Measurements from ENCODE around the gene NRP1.

NRP1 gene

DNA sequence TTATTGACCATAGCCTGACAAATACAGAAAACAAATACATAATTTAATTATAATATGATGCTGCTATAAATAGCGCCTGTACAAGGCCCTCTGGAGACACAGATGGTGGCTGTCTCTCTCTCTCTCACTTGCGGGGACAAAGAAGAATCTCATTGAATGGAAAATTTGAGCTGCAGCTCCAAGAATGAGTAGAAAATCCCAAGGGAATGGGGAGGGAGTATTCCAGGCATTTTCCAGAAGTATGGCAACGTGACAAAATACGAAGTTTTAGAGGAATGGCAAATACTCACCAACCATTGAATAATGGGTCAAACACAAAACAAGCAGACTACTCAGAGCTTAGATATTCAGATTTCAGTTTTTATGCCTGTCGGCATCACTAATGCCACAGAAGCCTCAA lies 179.9 kb downstream of the NRP1 start:
- H3K27ac ChIP-seq = peak overlapping the region in 1 of 2 donors; percentile 49
- DNase-seq (ENCODE audit: low spot score) = no peak
- H3K4me3 ChIP-seq = no peak overlapping the region
- TF ChIP-seq, protein P1, sequence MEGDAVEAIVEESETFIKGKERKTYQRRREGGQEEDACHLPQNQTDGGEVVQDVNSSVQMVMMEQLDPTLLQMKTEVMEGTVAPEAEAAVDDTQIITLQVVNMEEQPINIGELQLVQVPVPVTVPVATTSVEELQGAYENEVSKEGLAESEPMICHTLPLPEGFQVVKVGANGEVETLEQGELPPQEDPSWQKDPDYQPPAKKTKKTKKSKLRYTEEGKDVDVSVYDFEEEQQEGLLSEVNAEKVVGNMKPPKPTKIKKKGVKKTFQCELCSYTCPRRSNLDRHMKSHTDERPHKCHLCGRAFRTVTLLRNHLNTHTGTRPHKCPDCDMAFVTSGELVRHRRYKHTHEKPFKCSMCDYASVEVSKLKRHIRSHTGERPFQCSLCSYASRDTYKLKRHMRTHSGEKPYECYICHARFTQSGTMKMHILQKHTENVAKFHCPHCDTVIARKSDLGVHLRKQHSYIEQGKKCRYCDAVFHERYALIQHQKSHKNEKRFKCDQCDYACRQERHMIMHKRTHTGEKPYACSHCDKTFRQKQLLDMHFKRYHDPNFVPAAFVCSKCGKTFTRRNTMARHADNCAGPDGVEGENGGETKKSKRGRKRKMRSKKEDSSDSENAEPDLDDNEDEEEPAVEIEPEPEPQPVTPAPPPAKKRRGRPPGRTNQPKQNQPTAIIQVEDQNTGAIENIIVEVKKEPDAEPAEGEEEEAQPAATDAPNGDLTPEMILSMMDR (IDR thresholded peaks at IDR 0.05) = no peak

- H3K27ac ChIP-seq = peak overlapping the region in 1 of 2 donors; percentile 58
- DNase-seq (ENCODE audit: low spot score) = no peak
Observed at GRCh38 chr10:33153968-33154327, 180.5 kb downstream of the NRP1 start.

GRCh38 chr10:33153251-33153967 lies 181.1 kb downstream of the NRP1 start:
- Histone ChIP-seq H3K4me3 (no peak overlapping the region), H3K27ac (peak overlapping the region in 1 of 2 donors; percentile 58)
- TF ChIP-seq, protein P1 (IDR thresholded peaks at IDR 0.05) = no peak
- DNase-seq (ENCODE audit: low spot score) = no peak

More at GRCh38 chr10:33153968-33154327, 180.5 kb downstream of the NRP1 start:
- TF ChIP-seq, protein P1 (IDR thresholded peaks at IDR 0.05) = no peak
- no peak overlapping the region for H3K4me3 ChIP-seq

DNA sequence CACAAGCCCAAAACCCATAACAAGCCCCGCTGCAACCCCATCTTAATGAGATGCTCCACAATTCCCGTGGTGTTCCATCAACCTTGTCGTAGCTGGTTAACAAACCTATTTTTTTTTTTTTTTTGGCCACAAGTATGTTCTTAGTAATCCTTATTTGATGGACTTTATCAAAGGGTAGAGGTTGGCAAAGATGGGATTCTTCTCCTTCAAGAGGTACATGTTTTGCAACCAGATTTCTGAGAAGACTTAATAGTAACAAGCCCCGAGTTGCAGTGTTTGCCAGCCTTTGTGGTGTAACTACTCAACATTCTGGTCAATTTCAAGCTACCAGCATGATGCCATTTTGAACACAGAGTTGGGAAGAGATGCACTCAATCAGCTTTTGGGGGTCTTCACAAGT lies 181.7 kb downstream of the NRP1 start:
- Histone ChIP-seq H3K4me3 (no peak overlapping the region), H3K27ac (no peak overlapping the region)
- TF ChIP-seq, protein P1 (IDR thresholded peaks at IDR 0.05) = no peak
- no peak for DNase-seq (ENCODE audit: low spot score)

GRCh38 chr10:33152146-33152545 lies 182.3 kb downstream of the NRP1 start:
- no peak overlapping the region for H3K4me3 ChIP-seq
- TF ChIP-seq, protein P1 (IDR thresholded peaks at IDR 0.05) = no peak
- DNase-seq (ENCODE audit: low spot score) = no peak
- H3K27ac ChIP-seq = peak overlapping the region in 1 of 2 donors; percentile 38

DNA sequence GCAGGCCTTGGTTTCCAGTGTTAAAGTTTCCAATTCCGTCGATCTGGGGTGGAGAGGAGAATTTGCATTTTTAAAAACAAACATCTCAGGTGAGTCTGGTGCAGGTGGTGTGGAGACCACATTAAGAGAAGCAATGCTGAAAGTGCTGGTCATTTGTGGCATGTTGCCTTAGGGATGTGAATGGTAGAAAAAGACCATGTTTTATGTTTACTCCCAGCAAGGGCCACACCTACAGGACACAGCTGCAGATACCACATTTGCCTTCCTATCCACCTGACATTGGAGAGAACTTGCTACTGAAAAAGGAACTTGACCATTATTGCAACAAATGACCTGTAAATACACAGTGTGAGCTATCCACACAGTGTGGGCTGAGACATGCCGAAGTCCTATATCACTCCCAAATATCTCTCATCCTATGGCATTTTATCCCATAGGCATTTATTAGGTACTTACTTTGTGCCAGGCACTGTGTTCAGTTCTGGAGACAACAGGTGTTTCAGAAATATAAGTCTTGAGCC lies 183.1 kb downstream of the NRP1 start:
- H3K4me3 ChIP-seq = no peak overlapping the region
- no peak for DNase-seq (ENCODE audit: low spot score)
- TF ChIP-seq, protein P1 (IDR thresholded peaks at IDR 0.05) = no peak
- H3K27ac ChIP-seq = peak overlapping the region in 1 of 2 donors; percentile 35

- DNase-seq (ENCODE audit: low spot score) = no peak
- TF ChIP-seq, protein P1 (IDR thresholded peaks at IDR 0.05) = no peak
- no peak overlapping the region for H3K4me3 ChIP-seq
- H3K27ac ChIP-seq = peak overlapping the region in 1 of 2 donors; percentile 46
Observed at GRCh38 chr10:33150889-33151288, 183.6 kb downstream of the NRP1 start.
